T47D (cell line): ENCODE results near the gene C19orf44.
"Not testable (repeated sequence)": the region's sequence is repeated elsewhere in the genome, so short reads cannot be mapped to it uniquely, and the experiment has no call there.

Experiments
- DNase-seq, 2 experiments: peaks; one replicate each; pipeline versions ENCODE4 v3.0.0 to v3.0.0-alpha.2; 2011 to 2012; ENCODE audit warnings: low read depth in 1 of 2, low spot score in 1 of 2
- JUND ChIP-seq: IDR thresholded peaks from 2 replicates; pipeline ENCODE4 v1.6.1; 2012; ENCODE audit warnings: low read depth
- in situ Hi-C: cut with HindIII; loops from 2 replicates; pipeline ENCODE4 v1.10.0; 2016; ENCODE audit warnings: low sequenced_read_pairs, low pct_unique_long_range_greater_than_20kb

C19orf44 gene

DNA sequence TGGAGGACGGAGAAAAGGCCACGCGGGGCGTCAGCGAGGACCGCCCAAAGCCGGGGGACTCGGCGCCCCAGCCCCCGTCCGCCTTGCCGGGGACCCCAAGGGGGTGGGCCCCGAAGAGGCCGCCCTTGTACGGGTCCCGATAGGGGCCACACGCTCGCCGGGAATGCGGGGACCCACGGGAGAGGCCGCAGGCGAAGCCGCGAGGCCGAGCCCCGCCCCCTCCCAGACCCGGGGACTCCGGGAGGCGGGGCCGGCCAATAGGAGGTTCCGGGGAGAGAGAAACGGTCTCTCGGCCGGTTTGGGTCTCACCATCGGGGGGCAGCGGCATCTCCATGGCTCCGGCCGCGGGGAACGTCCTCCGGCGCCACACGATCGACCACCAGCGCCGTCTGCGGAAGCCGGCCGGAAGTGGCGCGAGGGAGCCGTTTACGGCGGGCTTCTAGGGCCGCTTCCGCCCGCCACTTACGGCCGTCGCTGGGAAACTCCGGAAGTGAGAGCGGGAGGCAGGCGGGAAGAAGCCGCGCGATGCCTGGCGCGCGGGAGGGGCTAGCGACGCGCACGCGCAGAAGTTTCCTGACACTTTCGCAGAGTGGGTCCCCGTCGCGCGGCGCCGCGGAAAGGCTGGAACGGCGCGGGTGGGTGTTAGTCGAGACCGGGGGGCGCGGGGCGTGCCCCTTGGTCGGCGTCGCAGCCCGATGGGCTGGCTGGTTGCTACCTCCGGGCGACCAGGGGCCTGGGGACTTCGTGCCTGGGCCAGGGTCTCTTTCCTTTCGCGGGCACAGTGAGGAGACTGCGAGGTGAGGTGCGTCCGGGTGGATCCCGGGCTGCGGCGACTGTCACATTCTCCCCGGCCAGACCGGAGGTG is 46.1 kb downstream of the C19orf44 start, which contains the start of gene CHERP:
Gene CHERP, minus strand, starts transcription at position 393 of the 865 bp plus-strand sequence. Its CDS starts 59 bp downstream, at position 334.
- no peak for TF ChIP-seq JUND
- in situ Hi-C loops = no loop called here
- peak; percentile 73 to 93 for DNase-seq

DNA sequence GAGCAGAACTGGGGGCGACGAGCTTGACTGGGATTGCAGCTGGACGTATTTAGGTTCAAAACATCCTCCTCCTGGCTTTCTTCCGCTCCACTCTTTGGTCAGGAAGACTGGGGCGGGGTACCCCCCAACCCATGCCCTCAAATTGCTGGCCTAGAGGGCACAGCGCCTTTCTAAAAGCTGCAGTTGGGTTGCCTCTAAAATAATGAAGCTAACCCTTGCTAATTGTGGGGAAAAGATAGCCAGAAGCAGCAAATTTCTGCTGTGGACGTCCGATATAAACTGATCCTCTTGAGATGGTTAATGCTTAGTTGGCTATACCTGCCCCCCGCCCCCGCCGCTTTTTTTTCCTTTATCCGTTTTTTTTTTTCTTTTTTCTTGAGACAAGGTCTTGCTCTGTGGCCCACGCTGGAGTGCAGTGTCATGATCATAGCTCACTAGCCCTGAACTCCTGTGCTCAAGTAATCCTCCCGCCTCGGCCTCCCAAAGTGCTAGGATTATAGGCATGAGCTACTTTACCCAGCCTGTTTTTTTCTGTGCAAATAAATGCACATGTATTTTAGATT is 46.8 kb downstream of the C19orf44 start:
- DNase-seq = no peak
- no peak for TF ChIP-seq JUND
- in situ Hi-C loops = no loop called here

DNA sequence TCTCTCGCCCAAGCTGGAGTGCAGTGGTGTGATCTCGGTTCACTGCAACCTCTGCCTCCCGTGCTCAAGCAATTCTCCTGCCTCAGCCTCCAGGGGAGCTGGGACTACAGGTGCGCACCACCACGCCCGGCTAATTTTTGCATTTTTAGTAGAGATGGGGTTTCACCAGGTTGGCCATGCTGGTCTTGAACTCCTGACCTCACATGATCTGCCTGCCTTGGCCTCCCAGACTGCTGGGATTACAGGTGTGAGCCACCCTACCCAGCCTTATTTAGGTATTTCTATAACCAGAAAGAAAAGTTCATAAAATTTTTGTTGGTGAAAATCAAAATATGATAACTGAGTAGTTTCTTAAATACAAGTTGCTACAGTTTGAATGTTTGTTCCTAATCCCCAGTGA is 47.5 kb downstream of the C19orf44 start:
- in situ Hi-C loops, DNase-seq: not testable (repeated sequence)

DNA sequence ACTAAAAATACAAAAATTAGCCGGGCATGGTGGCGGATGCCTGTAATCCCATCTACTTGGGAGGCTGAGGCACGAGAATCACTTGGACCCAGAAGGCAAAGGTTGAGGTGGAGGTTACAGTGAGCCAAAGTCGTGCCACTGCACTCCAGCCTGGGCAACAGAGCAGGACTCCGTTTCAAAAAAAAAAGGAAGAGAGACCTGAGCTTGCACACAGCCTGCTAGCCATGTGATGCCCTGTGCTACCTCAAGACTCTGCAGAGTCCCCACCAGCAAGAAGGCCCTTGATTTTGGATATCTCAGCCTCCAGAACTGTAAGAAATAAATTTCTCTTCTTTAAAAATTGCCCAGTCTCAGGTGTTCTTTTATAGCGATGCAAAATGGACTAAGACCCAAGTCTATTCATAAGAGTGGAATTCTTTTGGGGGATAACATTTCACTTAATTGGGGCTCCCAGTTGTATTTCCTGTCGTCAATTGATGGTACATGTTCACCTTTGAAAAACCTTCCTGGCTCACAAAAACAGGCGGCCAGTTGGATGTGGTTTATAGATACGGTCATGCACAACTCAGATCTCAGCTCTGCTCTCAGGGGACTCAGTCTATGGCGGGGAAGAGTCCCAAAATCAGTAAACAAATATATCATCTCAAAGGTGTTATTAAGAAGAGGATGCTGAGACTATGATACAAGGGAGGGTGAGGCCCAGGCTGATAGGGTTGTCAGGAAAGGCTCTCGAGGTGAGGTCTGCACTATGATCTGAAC is 48.5 kb downstream of the C19orf44 start:
- in situ Hi-C loops = no loop called here
- DNase-seq = no peak
- TF ChIP-seq JUND = no peak

DNA sequence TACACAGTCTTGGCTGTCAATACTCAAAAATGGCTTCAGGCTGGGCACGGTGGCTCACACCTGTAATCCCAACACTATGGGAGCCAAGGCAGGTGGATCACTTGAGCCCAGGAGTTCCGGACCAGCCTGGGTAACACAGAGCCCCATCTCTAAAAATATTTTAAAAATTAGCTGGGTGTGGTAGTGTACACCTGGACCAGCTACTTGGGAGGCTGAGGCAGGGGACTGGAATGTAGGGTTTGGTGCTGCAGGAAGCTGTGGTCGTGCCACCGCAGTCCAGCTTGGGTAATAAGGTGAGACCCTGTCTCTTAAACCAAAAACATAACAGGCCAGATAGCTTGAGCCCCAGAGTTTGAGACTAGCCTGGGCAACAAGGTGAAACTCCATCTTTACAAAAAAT is 52.8 kb downstream of the C19orf44 start:
- no peak for TF ChIP-seq JUND
- in situ Hi-C loops = no loop called here
- no peak for DNase-seq

DNA sequence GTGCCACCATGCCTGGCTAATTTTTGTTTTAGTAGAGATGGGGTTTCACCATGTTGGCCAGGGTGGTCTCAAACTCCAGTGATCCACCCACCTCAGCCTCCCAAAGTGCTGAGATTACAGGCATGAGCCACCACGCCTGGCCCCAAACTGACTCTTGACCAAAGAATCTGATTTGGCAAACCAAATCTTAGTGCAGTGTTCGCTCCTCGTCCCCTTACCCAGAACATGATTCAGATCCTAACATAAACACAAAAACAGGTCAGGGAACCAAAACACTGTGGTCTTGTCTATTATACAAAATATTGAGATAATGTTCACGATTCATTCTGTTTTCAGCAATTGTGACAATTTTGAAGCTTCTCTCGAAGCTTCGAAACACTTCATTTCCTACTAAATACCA is 55.7 kb downstream of the C19orf44 start:
- DNase-seq, in situ Hi-C loops: not testable (repeated sequence)

DNA sequence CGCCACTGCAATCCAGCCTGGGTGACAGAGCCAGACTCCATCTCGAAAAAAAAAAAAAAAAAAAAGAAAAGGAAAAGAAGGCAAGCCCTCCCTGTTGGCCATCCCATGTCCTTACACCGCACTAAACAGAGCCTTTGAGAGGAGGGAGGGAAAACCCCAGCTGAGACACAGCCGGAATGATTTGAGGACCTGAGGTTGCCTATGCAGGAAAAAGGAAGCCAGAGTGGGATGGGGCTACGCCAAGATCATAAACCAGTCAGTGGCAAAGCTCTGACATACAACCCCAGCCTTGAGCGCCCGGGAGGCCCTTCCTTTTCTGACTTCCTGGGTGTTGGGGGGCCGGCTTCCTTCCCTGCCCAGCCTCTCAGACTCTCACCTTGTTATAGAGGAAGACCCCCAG is 58.6 kb downstream of the C19orf44 start:
- in situ Hi-C loops = no loop called here
- TF ChIP-seq JUND = no peak
- no peak for DNase-seq

DNA sequence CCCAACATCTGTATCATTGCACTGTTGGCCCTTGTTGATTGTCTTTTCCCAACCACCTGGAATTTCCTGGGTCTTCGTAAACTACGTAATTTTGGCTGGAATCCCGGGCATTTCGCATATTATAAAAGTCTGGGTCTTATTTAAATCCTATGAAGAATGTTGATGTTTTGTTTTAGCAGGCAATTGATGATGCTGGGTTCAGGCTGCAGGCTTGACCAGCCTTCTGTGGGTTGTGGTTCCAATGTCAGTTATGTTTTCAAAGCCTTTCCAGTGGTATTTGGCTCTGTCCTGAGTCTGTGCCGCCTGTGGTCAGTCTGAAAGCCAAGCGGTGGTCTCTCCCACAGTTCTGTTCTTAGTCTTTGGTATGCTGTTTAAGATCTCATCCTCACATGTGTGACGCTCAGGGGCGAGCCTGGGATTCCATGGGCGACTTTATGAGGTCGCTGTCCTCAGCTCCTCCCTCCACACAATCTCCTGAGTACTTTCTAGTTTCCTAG is 63.6 kb downstream of the C19orf44 start:
- in situ Hi-C loops = no loop called here
- DNase-seq = no peak
- TF ChIP-seq JUND = no peak

DNA sequence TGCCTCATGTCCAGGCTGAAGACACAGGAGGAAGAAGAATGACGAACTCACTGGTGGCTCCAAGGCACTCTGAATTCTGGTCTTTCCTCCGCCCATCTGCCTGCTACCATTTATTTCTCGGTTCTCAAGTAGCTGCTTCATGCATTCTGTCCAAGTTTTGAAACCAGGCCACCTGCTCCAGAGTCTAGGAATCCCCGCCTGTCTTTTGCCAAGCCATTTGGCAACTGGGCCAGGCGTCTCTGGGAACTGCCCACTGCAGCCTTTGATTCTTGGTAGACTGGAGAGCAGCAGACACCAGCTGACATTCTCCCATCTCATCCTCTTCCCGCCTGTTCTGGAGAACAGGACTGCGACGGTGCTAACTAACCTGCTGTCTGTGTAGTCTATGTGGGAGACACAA is 65.2 kb downstream of the C19orf44 start:
- in situ Hi-C loops = no loop called here
- no peak for TF ChIP-seq JUND

DNA sequence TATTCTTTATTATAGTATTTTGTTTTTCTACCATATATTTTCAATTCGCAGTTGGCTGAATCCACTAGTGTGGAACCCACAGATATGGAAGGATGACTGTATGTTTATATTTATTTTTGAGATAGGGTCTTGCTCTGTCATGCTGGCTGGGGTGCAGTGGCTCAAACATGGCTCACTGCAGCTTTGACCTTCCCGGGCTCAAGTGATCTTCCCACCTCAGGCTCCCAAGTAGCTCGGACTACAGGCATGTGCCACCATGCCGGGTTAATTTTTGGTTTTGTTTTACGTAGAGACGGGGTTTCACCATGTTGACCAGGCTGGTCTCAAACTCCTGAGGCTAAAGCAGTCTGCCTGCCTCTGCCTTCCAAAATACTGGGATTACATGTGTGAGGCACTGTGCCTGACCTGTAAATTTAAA is 66.4 kb downstream of the C19orf44 start:
- TF ChIP-seq JUND = no peak
- no peak for DNase-seq
- in situ Hi-C loops = no loop called here

More for the DNA sequence above, 65.2 kb downstream of the C19orf44 start:
- DNase-seq = no peak

DNA sequence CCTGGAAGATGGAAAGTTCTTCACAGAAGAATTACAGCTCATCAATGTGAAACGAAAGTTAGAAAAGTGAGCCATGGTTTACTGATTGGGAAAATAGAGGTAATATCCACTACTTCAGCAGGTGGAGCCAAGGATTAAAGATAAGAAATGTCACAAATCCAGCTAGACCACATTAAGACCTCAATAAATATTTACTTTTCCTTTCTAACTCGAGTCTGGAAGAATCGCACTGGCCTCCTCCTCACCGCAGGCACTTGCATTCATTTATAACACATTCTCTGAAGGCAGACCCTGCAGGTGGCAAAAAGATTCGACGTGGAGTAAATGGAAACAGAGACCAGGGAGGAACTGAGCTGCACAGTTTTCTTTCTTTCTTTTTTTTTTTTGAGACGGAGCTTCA is 68.6 kb downstream of the C19orf44 start:
- DNase-seq = peak; percentile 26 to 65
- in situ Hi-C loops = no loop called here
- no peak for TF ChIP-seq JUND

DNA sequence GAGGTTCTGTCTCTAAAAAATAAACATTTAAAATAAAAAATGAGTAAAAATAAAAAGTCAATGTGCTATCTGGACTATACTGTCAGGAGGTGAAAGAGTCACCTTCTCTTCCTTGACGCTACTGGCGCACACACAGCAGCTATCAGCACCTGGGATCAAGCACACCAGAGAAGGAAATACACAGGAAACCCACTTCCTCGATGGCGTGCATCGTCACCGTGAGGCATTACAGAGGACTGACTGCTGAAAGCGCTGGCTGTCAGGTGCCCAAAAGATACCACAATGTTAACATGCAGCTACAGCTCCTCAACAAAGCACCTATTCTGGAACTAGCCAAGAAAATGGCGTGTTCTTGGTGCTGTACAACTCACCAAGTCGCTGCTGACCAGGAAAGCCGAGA is 70.0 kb downstream of the C19orf44 start:
- no peak for DNase-seq
- no peak for TF ChIP-seq JUND
- in situ Hi-C loops = no loop called here

DNA sequence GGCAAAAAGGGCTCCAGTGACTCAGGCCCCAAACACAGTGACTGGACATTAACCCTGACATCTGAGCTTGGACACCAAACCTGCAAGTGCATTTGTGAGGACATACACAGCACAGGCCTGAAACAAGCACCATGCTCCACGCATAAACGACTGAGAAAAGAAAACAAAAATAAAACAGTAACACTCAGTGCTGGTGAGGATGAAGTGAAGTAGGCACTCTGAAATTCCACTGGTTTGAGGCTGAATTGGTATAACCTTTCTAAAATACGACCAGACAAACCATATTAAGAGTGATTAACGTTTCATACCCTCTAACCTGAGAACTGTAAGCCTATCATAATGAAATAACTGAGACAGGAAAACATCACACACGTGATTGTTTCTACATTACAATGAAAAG is 70.5 kb downstream of the C19orf44 start:
- in situ Hi-C loops = no loop called here
- no peak for TF ChIP-seq JUND
- no peak for DNase-seq
